HuH-7 (cell line): Measurements from ENCODE around the gene LRRC14B.
"Not testable (repeated sequence)": the region's sequence is repeated elsewhere in the genome, so short reads cannot be mapped to it uniquely, and the experiment has no call there.

Experiments
- DNase-seq: peaks from one replicate; pipeline ENCODE4 v3.0.0; 2011; ENCODE audit warnings: low spot score

Gene LRRC14B

DNA sequence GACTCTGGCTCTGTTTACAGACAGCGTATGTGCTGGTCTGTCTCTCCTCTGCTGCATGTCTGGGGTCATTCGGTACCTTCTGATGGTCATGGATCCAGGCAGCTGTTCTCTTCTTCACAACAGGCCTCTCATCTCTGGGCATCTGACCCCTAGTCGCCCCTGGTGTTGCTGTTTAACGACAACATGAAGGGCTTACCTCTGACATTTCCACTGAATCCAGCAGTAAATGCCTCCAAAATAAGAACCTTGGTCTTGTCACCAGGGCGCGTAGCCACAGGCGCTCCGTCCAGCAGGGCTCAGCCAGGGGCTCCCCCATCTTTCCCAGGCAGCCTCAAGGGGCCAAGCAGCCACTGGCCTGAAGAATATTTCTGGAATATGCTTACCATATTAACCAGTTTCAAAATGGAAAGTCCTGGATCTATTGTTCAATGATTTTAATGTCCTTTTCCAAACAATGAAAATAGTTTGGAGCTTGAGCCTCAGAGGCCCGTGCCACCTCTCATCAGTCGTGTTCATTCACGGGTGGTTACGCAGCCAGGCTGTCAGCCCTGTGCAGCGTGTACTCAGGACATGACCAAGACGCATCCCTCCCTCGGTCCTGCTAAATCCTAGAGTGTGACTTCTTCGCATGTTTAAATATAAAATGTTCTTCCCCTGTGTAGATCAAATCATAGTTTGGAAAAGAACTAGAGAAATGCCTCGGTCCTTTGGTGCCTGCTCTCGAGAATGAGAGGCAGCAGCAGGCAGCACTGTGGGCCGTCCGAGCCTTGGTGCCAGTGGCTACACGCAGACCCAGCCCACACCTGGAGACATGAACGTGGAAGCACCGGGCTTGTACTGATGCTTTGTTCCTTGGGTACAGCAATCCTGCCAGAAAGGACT, 30.1 kb upstream of the LRRC14B start:
- DNase-seq = no peak

DNA sequence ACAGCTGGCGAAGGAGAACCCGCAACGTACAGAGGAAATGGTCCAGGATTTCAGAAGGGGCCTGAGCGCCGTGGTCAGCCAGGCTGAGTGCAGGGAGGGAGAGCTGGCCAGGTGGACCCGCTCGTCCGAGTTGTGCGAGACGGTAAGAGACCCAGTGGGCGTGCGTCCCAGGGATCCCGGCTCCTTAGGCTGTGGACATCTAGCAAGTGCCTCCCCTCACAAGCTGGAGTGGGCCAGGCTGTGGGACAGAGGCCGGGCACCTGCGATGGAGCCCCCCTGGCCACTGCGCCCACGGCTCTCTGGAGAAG, 29.5 kb upstream of the LRRC14B start:
- DNase-seq = no peak

DNA sequence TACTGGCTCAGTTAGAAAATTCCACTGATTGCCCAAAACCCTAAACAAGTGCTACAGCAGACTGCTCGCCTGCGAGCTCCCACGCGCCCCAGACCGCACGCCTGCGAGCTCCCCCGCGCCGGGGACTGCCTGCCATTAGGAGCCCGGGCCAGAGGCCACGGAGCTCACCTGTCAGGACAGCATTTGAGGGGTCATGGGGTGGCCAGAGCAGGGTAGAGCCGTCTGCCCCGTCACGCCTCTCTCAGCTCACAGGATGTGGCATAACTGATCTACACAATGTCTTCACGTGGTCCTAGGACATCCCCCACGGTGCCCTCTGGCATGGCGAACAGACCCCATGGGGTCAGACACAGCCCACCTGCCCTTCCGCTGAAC, 29.1 kb upstream of the LRRC14B start:
- DNase-seq = no peak

DNA sequence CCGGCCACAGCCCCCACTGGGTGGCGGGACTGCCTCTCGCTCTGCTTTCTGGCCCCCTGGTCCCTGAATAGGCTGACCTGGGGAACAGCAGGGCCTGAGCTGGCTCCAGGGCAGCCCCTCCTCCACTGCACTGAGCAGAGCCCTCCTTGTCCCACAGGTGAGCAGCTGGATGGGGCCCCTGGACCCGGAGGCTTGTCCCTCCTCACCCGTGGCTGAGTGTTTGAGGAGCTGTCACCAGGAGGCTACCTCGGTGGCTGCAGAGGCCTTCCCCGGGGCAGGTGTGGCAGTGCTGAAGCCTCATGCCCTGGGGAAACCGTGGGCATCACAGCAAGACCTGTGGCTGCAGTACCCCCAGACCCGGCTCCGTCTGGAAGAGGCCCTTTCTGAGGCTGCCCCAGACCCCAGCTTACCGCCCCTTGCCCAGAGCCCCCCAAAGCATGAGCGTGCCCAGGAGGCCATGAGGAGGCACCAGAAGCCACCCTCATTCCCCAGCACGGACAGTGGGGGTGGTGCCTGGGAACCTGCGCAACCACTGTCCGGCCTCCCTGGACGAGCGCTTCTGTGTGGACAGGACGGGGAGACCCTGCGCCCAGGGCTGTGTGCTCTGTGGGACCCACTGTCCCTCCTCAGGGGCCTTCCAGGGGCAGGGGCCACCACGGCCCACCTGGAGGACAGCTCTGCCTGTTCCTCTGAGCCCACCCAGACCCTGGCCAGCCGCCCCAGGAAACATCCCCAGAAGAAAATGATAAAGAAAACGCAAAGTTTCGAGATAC, 28.5 kb upstream of the LRRC14B start:
- DNase-seq = no peak

DNA sequence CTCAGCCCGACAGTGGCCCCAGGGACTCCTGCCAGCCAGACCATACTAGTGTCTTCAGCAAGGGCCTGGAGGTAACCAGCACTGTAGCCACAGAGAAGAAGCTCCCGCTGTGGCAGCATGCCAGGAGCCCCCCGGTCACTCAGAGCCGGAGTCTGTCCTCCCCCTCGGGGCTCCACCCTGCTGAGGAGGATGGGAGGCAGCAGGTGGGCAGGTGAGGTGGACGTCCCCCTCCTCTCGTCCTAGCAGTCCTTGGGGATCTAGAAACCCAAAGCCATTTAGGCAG, 28.0 kb upstream of the LRRC14B start:
- DNase-seq = no peak

DNA sequence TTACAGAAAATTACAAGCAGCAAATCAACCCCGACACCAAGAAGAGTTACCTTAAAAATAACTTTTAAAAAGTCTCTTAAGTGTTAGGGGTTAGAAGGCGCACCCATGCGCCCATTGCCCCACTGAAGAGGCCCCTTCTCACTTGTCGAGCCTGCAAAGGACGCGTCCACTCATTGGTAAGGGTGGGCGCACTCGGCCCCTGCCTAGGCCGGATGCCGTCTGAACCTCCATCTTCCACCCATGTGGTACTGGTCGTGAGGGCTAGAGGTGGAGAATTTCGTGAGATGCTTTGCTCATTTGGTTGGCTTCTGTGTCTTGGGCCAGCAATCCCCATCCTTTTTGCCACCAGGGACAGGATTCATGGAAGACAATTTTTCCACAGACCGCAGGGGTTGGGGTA, 27.5 kb upstream of the LRRC14B start:
- DNase-seq = no peak

DNA sequence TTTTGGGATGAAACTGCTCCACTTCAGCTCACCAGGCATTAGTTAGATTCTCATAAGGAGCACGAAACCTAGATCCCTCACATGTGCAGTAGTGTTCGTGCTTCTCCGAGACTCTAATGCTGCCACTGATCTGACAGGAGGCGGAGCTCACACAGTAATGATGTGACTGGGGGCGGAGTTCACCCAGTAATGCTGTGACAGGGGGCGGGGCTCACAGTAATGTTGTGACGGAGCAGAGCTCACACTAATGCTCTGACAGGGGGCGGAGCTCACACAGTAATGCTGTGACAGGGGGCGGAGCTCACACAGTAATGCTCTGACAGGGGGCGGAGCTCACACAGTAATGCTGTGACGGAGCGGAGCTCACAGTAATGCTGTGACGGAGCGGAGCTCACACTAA, 27.1 kb upstream of the LRRC14B start:
- DNase-seq = no peak

DNA sequence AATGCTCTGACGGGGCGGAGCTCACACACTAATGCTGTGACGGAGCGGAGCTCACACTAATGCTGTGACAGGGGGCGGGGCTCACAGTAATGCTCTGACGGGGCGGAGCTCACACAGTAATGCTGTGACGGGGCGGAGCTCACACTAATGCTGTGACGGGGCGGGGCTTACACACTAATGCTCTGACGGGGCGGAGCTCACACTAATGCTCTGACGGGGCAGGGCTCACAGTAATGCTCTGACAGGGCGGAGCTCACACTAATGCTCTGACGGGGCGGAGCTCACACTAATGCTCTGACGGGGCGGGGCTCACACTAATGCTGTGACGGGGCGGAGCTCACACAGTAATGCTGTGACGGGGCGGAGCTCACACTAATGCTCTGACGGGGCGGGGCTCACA, 26.5 kb upstream of the LRRC14B start:
- not testable (repeated sequence) for DNase-seq

DNA sequence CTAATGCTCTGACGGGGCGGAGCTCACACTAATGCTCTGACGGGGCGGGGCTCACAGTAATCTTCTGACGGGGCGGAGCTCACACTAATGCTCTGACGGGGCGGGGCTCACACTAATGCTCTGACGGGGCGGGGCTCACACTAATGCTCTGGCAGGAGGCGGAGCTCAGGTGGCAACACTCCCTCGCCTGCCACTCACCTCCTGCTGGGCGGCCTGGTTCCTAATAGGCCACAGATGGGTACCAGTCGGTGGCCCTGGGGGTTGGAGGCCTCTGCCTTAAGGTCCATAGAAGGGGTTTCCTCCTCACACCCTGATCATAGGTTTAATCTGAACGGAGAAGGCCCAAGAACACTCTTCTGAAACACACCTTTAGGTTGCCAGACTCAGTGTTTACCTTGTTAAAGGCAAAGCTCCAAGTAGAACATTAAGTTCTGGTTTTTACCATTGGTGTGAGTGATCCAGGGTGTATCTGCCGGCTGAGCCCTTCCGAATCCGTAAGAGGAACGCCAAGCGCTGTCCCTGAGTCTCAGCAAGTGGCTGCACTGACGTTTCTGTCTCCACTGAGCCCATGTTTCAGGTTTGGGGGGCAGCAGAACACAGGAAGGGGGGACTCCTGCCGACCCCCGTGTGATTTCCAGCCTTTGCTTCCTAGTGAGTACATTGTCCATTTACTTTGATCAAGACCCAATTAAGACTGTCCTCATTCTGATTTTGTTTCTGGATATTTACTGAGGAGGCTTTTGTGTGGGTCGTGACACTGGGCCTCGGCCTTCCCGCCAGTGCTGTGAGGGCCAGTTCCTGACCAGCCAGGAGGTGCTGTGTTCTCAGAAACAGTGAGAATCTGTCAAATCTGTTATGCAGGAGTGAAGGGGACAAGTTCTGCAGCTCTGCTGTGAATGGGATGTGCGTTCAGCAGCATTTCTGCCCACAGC, 24.6 kb upstream of the LRRC14B start:
- DNase-seq = no peak

DNA sequence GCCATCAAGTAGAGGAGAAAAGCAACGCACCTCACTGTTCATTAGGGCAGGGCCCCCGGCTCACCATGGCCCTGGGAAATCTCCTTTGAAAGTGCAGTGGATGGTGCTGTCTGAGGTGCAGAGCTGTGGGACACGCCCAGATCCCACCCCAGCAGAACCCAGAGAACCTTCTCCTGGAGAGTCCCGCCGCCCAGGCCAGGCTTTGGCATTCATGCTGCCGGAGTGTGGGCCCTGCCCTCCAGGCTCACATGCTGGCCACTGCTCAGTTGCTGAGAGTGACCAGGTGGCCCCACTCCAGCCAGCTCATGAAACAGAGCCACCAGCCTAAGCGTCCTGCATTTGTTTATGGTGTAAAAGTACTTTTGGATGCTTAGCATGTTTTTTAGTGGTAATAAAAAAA, 23.8 kb upstream of the LRRC14B start:
- DNase-seq = no peak

DNA sequence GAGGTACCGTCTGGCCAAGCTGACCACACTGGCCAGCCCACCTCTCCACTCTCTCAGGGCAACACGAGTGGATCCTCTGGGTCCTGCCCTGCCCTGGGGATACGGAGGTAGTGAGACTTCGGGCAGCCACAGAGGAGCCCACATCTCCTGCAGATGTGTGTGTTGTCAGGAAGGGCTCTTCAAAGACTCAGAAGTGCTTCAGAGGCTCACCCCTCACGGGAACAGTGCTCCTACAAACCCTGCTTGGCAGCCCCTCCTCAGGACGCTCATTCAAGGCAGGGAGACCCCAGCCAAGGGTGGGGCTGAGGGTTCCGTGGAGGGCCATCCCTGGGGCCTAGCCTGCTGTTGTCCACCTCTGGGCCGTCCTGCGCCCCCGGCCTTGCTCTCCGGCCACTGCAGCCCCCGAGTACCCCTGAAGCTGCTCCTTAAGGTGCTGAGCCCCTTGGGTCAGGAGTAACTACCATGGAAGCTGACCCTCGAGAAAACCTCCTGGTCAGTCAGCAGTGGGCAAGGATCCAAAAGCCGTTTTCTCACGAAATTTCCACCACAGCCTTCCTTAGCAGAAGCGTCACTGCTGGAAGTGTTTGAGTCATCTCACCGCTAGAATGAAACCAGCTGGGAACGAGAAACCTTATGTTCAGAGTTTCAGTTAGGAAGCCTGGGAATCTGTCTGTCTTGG, 23.2 kb upstream of the LRRC14B start:
- no peak for DNase-seq

DNA sequence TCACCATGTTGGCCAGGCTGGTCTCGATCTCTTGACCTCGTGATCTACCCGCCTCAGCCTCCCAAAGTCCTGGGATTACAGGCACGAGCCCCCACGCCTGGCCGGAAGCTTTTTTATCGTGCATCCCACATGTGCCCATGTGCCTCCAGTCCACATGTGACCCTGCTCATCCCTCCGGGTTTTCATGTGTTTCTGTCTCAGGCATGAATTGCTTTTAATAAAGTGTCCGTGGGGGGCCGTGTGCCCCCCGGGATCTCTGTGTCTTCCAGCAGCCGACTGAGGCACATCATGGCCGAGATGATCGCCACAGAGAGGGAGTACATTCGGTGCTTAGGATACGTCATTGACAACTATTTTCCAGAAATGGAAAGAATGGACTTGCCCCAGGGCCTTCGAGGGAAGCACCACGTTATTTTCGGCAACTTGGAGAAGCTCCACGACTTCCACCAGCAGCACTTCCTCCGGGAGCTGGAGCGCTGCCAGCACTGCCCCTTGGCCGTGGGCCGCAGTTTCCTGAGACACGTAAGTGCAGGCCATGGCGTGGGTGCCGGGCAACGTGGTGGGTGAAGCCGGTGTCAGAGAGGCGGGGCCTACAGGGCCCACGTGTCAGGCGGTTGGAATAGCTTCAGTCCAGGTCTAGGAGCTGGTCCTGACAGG, 22.1 kb upstream of the LRRC14B start:
- DNase-seq = no peak

DNA sequence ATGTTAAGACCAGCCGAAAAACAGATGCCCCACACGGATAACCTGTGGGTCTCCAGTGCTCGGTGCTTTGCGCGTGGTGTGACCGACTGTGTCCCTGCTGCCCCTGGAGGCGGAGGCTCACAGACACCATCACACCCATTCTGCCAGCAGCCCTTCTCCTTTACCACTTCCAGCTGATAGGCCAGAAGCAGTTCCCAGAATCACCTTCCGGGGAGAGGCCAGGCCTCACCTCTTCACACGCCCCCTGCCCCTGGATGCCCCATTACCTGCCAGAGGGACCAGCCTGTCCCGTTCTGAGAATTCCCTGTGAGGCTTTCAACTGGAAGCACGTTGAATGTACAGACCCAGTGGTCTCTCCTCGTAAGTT, 21.6 kb upstream of the LRRC14B start:
- no peak for DNase-seq

DNA sequence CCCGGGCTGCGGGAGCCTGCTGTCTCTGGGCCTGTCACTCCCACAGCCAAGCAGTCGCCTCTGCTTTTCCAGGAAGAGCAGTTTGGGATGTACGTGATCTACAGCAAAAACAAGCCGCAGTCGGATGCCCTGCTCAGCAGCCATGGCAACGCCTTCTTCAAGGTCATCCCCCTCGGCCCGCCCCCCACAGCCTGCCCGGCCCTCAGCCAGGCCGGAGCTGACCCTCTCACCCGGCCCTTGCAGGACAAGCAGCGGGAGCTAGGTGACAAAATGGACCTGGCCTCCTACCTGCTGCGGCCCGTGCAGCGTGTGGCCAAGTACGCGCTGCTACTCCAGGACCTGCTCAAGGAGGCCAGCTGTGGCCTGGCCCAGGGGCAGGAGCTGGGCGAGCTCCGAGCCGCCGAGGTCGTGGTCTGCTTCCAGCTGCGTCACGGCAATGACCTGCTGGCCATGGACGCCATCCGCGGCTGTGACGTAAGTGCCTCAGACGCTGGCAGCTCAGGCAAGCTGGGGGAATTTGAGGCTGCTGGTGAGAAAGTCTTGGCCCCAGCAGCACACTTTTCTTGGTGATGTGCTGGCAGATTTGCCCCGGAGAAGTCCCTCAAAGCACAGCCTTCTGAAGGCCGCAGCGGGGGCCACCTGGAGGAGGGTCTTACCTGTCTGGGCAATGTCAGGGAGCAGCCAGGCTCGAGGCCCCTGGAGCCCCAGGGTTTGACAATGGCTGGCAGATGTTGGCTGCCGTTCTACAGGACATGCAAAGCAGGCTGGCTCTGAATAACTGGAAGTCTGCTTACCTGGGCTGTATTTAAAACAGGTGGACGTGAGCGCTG, 20.1 kb upstream of the LRRC14B start:
- no peak for DNase-seq

DNA sequence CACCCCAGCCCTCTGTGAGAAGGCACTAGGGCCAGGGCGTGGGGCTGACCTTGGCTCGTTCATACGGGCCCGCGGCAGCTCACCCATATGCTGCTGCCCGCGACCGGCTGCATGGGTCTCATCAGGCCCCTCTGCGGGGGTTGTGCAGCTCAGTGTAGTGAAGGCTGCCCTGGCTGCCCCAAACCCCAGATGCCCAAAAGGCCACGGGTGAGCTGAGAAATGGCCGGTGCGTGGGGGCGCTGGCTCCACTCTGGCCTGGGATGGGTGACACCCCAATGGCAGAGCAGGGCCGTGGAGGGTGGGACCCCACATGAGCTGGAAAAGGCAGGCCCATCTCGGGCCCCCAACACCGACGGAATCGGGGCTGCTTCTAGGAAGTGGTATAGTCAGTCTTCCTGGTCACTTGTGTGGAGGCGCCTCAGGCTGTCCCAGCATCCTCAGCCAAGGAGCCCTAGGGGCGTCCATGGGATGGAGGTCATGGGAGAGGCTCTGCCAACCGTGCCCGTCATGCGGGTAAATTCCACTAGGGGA, 19.4 kb upstream of the LRRC14B start:
- DNase-seq = no peak

DNA sequence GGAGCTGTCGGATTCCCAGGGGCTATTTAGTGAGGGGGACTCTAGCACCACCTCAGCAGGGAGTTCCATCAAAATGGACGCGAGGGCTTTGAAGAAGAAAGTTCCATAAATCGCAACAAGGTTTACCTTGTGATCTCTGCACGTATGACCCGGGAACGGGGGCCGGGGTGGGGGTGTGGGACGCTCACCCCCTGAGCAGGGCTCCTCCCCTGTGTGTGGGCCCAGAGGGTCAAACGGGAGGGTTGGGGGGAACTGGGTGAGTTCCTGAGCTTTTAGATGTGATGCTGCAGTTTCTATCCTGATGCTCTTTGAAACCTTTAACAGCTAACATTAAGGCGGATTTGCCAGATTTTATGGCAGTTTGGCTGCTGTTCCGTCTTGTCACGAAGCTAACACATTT, 18.9 kb upstream of the LRRC14B start:
- DNase-seq = no peak

DNA sequence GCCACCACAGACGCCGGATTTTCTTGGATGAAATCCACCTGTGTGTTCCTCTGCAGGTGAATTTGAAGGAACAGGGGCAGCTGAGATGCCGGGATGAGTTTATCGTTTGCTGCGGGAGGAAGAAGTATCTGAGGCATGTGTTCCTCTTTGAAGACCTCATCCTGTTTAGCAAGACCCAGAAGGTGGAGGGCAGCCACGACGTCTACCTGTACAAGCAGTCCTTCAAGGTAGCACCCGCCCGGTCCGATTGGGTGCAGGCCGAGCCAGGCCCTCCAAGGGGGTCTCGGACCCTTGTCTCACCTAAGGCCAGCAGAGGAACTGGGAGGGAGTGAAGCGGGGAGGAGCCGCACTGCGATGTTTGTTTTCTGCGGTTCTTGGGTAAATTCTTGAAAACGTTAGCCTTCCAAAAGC, 18.4 kb upstream of the LRRC14B start:
- DNase-seq = no peak

DNA sequence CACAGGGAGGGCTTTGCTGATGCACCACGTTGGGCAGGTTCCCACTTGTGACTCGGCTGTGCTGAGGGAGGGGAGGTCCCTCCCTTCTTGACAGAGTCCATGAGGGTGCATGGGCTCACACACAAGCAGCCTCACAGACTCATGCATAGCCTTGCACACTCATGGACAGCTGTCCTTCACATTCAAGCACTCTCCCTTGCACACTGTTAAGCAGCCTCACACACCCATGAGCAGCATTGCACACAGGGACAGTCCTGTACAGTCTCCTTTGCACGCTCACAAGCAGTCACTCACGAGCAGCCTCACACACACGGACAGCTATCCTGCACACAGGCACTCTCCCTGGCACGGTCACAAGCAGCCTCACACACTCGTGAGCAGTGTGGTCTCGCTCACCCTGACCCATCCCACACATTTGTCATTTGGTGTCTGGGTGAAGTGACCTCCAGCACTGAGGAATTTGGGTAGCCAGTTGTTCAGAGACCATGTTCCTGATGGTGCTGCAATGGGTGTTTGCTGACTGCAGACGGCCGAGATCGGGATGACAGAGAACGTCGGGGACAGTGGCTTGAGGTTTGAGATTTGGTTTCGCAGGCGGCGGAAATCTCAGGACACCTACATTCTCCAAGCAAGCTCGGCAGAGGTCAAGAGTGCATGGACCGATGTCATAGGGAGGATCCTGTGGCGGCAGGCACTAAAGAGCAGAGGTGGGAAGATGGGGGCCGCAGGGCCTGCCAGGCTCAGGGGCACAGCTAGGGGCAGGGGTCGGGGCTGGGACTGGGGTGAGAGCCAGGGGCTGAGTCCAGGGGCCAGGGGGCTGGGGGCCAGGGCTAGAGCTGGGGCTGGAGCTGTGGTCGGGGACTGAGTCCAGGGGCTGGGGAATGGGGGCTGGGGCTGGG, 17.7 kb upstream of the LRRC14B start:
- no peak for DNase-seq

DNA sequence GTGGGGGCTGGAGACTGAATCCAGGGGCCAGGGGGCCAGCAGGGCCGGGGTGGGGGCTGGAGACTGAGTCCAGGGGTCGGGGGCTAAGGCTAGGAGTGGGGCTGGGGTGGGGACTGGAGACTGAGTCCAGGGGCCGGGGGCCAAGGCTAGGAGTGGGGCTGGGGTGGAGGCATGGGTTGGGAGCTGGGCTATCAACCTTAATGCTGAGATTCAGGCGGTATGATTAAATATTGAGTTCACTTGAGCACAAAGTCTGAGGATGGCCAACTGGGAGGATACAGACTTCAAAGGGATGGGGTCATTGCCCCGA, 17.0 kb upstream of the LRRC14B start:
- DNase-seq = no peak
